Fibroblast of the aortic adventitia (primary cell): ENCODE data around the gene CFAP65. TPM values are rescaled to one million over a fixed set of nuclear protein-coding genes. Genes with fewer than 3 reads are reported as not detected.

ENCODE experiments used
- DNase-seq: peaks from one replicate; pipeline ENCODE4 v3.0.0-alpha.2; 2010; ENCODE audit warnings: low read depth
- H3K4me3 ChIP-seq: 2 replicates; pipeline ENCODE4 v1.5.1; 2011; ENCODE audit warnings: low read depth, mild to moderate bottlenecking, control low read depth, low read length, moderate library complexity
- CTCF ChIP-seq: IDR thresholded peaks from 2 replicates; pipeline ENCODE4 v1.5.1; 2011; ENCODE audit warnings: mild to moderate bottlenecking, low read length, control low read depth, inconsistent platforms; ENCODE audit not compliant: insufficient read depth
- total RNA-seq: library from RNA; depleted of rRNA; stranded (reverse); fragments of >200 nt; gene quantifications from 2 replicates; pipeline ENCODE4 v1.2.3, GENCODE V29; 2012; ENCODE audit warnings: low replicate concordance

The CFAP65 gene
- total RNA-seq, 1 donor: not detected

- no peak overlapping the region for H3K4me3 ChIP-seq
- no peak for TF ChIP-seq CTCF
- no peak for DNase-seq
Measured at GRCh38 chr2:219076253-219076652, 34.9 kb upstream of the CFAP65 start.

- TF ChIP-seq CTCF: peak; percentile 64
- H3K4me3 ChIP-seq: no peak overlapping the region
- DNase-seq: peak; percentile 69
Measured at GRCh38 chr2:219073413-219074129, 32.3 kb upstream of the CFAP65 start.

DNA sequence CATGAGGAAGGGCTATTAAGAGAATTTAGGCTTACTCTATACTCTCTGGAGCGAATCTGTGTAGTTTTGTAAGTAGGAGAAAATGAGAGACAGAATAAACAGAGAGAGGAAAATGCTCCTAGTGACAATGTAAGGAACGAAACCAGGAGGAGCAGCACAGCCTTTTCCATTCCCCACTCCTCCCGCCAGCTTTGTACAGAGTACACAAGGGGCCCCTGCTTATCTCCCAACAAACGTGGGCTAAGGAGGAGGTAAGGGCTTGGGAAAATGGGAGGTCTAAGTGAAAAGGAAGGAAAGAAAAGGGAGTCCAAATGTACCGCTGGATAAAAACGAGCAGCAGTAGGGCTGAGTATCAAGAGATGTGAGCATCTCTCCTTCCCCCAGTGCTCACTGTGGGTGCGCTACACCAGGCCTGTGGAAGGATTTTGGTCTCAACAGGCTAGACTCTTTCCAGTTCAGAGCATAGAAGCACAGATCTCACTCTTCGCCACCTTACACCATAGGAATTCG lies 31.5 kb upstream of the CFAP65 start:
- no peak for TF ChIP-seq CTCF
- no peak overlapping the region for H3K4me3 ChIP-seq
- DNase-seq: no peak

DNA sequence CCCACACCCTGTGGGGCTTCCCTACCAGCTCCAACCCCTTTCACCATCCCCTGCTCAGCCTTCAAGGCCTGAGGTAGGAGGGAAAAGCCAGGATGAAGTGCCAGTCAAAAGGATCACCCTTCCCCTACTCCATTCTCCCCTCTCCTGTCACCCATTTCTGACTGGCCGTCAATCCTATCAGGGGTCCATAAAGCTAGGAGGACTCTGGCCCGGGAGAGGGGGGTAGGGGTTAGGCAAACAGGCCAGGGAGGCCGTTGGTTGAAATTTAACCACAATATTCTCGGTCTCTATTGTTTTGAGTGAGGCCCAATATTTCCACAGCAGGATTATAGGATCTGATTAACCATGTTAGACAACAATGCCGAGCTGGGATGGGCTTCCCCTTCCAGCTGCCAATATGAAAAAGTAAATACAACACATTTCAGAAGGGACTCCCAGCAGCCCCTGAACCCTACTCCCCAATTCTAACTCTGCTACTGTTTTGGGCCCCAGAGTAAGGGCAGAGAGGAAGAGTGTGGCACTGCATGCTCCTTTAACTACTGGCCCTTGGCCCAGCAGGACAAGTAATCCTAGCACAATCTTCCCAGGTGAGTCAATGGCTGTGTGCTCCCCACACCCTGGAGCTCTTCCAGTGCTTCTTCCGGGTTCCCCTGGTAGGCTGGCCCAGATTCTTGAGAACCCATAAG lies 30.0 kb upstream of the CFAP65 start:
- TF ChIP-seq CTCF: no peak
- no peak overlapping the region for H3K4me3 ChIP-seq
- DNase-seq: peak; percentile 11

- DNase-seq: no peak
- TF ChIP-seq CTCF: no peak
- H3K4me3 ChIP-seq: no peak overlapping the region
Measured at GRCh38 chr2:219065484-219065883, 24.2 kb upstream of the CFAP65 start.

DNA sequence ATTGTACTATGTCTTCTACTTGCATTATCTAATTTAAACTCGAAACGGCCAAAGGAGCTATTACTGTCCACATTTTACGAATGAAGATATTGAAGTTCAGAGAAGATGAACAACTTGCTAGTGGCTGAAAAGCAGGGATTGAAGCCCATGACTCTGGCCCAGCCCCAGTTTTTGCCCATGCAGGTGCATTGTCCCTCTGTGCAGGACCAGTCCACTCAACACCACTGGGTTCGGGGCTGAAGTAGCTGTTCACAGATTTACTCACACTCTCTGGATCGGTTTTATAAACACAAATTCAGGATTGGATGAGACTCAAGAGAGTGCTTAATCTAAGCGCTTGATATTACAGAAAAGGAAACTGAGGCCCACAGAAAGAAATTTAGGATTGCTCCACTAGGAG lies 20.8 kb upstream of the CFAP65 start:
- DNase-seq: no peak
- no peak for TF ChIP-seq CTCF
- no peak overlapping the region for H3K4me3 ChIP-seq
